H4 (cell line): ENCODE measurements around the gene RRP15. TPM values are rescaled to one million over a fixed set of nuclear protein-coding genes. Genes with fewer than 3 reads are reported as not detected.

ENCODE experiments used
- total RNA-seq: library from RNA; depleted of rRNA; stranded (reverse); fragments of >200 nt; shearing (Covaris generic); gene quantifications from 2 replicates; pipeline ENCODE4 v1.2.3, GENCODE V29; 2014; rRNA removed

Gene RRP15
- total RNA-seq, 1 experiment from 2014 or later = 5.8 TPM

Other genes starting within 250 kb of the RRP15 start
- gene TGFB2, start 60.0 kb downstream of the RRP15 start, total RNA-seq = 14.7 and 18.7 TPM in 2 replicates